Keratinocyte (primary cell): ENCODE measurements around the gene PSD4. TPM values are rescaled to one million over a fixed set of nuclear protein-coding genes. Genes with fewer than 3 reads are reported as not detected.

Experiments used
- DNase-seq: peaks from one replicate; pipeline ENCODE4 v3.0.0-alpha.2; 2011; ENCODE audit warnings: low read depth, missing footprints, low spot score
- FAIRE-seq: peaks from 2 replicates; lab custom pipeline; 2011; peaks lifted over from hg19 to GRCh38; lab: Jason Lieb, UNC
- H2AFZ ChIP-seq: 2 replicates; pipeline ENCODE4 v1.6.0; 2012; ENCODE audit warnings: low read length, control low read depth, inconsistent platforms; ENCODE audit not compliant: control insufficient read depth
- H3K27ac ChIP-seq: 2 replicates; pipeline ENCODE4 v1.5.1; 2011; ENCODE audit warnings: low read length; ENCODE audit not compliant: control insufficient read depth, insufficient read depth
- H3K27me3 ChIP-seq: 3 replicates; pipeline ENCODE4 v1.6.0; 2011; ENCODE audit warnings: low read length; ENCODE audit not compliant: control insufficient read depth, insufficient read depth; ENCODE audit errors: extremely low read depth
- H3K36me3 ChIP-seq, 2 experiments: 2 replicates in 1 of 2; 3 replicates in 1 of 2; pipeline ENCODE4 v1.5.1; 2011; ENCODE audit warnings: low read length in 2 of 2, mild to moderate bottlenecking in 1 of 2; ENCODE audit not compliant: control insufficient read depth in 2 of 2, insufficient read depth in 2 of 2; ENCODE audit errors: extremely low read depth in 1 of 2
- H3K4me1 ChIP-seq: 3 replicates; pipeline ENCODE4 v1.5.1; 2011; ENCODE audit warnings: low read length; ENCODE audit not compliant: control insufficient read depth, insufficient read depth; ENCODE audit errors: extremely low read depth
- H3K4me2 ChIP-seq: 3 replicates; pipeline ENCODE4 v1.6.0; 2011; ENCODE audit warnings: low read depth, low read length; ENCODE audit not compliant: control insufficient read depth, insufficient read depth; ENCODE audit errors: extremely low read depth
- H3K4me3 ChIP-seq, 3 experiments: fragments of 200-600 bp in 1 of 3; sonication (generic) in 1 of 3; 2 replicates in 2 of 3; 3 replicates in 1 of 3; pipeline ENCODE4 v1.5.1; 2011 to 2016; ENCODE audit warnings: low read length in 3 of 3, mild to moderate bottlenecking in 3 of 3, control low read depth in 2 of 3, inconsistent platforms in 1 of 3, low read depth in 1 of 3, mixed read lengths in 1 of 3, mixed run types in 1 of 3, moderate library complexity in 1 of 3; ENCODE audit not compliant: control insufficient read depth in 2 of 3, insufficient read depth in 2 of 3; ENCODE audit errors: extremely low read depth in 1 of 3
- H3K79me2 ChIP-seq: 2 replicates; pipeline ENCODE4 v1.6.0; 2012; ENCODE audit warnings: low read length; ENCODE audit not compliant: control insufficient read depth, insufficient read depth
- H3K9ac ChIP-seq: 3 replicates; pipeline ENCODE4 v1.6.0; 2011; ENCODE audit warnings: low read length; ENCODE audit not compliant: control insufficient read depth, insufficient read depth; ENCODE audit errors: extremely low read depth
- H3K9me1 ChIP-seq: 3 replicates; pipeline ENCODE4 v1.6.0; 2011; ENCODE audit warnings: low read length; ENCODE audit not compliant: control insufficient read depth, insufficient read depth; ENCODE audit errors: extremely low read depth
- H3K9me3 ChIP-seq: 2 replicates; pipeline ENCODE4 v1.5.1; 2012; ENCODE audit warnings: low read depth, low read length; ENCODE audit not compliant: control insufficient read depth
- H4K20me1 ChIP-seq: 3 replicates; pipeline ENCODE4 v1.6.0; 2011; ENCODE audit warnings: low read length; ENCODE audit not compliant: control insufficient read depth, insufficient read depth; ENCODE audit errors: extremely low read depth
- CTCF ChIP-seq, 3 experiments: IDR thresholded peaks in 1 of 3; conservative IDR thresholded peaks in 1 of 3; optimal IDR thresholded peaks in 1 of 3; 2 replicates in 2 of 3; 3 replicates in 1 of 3; pipeline versions ENCODE3 to v1.5.1; 2011; ENCODE audit warnings: low read length in 3 of 3, mild to moderate bottlenecking in 3 of 3, moderate library complexity in 2 of 3, control low read depth in 1 of 3, inconsistent platforms in 1 of 3; ENCODE audit not compliant: insufficient read depth in 2 of 3; ENCODE audit errors: extremely low read depth in 1 of 3
- EZH2 ChIP-seq: IDR thresholded peaks from one replicate; pipeline ENCODE4 v1.6.1; 2012; ENCODE audit warnings: inconsistent platforms, mild to moderate bottlenecking, low read length, moderate library complexity
- dilution Hi-C: fragments of 300-500 bp; cut with MboI; formaldehyde crosslinking; loops from one replicate; pipeline ENCODE4 v1.7.0; 2020; ENCODE audit warnings: low sequenced_read_pairs; ENCODE audit not compliant: extremely low pct_ligation_motif_present
- polyA plus RNA-seq, 5 experiments: library from polyadenylated mRNA; depleted of rRNA in 3 of 5; stranded (reverse) in 3 of 5; stranded (forward) in 1 of 5; unstranded in 1 of 5; fragments of >200 nt; gene quantifications; 1 replicate in 1 of 5; 2 replicates in 3 of 5; 3 replicates in 1 of 5; pipeline versions ENCODE4 v1.2.1 to v1.2.3, GENCODE V29; 2011 to 2012; ENCODE audit warnings: missing spikeins in 2 of 5, low read depth in 1 of 5, low replicate concordance in 1 of 5

Gene PSD4
- polyA plus RNA-seq, 1 donor (not counting 4 experiments of a cell fraction or from before 2014, with no cell fraction given) = 11.1 TPM

GRCh38 chr2:113195923-113196501 is 22.2 kb downstream of the PSD4 start:
- H3K9me3 ChIP-seq = no peaks in the 10 kb centered on the region
- H3K9ac ChIP-seq = no peak overlapping the region
- H3K9me1 ChIP-seq = no peaks in the 10 kb centered on the region
- peaks cover 7 to 19% of the 10 kb centered on the region in 2 experiments for H3K36me3 ChIP-seq
- DNase-seq = no peak
- peaks cover 2% of the 10 kb centered on the region for H3K79me2 ChIP-seq
- H3K4me3 ChIP-seq = no peak overlapping the region
- no peak for TF ChIP-seq EZH2
- no peak for TF ChIP-seq CTCF (optimal IDR thresholded peaks at IDR 0.05 in 1 of 3, IDR thresholded peaks at IDR 0.05 in 1 of 3, conservative IDR thresholded peaks at IDR 0.05 in 1 of 3; ENCODE audit: extremely low read depth in 1 of 3, insufficient read depth in 2 of 3, low read length in 3 of 3)
- no peaks in the 10 kb centered on the region for H4K20me1 ChIP-seq
- no peak overlapping the region for H2AFZ ChIP-seq
- peaks cover 28% of the 10 kb centered on the region for H3K4me1 ChIP-seq
- FAIRE-seq = no peak
- H3K27me3 ChIP-seq = no peaks in the 10 kb centered on the region
- H3K27ac ChIP-seq = no peak overlapping the region
- H3K4me2 ChIP-seq = no peak overlapping the region
- dilution Hi-C loops = no loop called here

DNA sequence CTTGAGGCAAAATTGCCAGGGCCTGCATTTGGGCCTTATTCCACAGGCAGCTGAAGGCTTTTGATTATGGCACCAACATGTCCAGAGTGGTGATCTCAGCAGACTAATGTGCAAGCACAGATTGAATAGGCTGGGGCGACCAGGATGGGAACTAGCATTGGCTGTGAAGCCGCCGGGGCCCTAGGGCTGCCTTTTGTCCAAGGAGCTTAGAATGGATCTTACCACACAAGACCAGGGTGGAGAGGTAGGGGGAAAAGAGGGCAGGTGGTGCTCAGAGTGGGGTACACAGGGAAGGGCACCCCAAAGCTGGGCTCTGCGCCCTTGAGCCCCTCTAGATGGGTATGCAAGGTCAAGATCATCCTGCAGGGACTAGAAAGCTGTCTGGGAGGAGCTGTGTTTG is 23.1 kb downstream of the PSD4 start:
- DNase-seq (no peak), FAIRE-seq (no peak)
- TF ChIP-seq CTCF (optimal IDR thresholded peaks at IDR 0.05 in 1 of 3, IDR thresholded peaks at IDR 0.05 in 1 of 3, conservative IDR thresholded peaks at IDR 0.05 in 1 of 3; ENCODE audit: extremely low read depth in 1 of 3, insufficient read depth in 2 of 3, low read length in 3 of 3) (no peak), EZH2 (no peak)
- Histone ChIP-seq H3K79me2 (peaks cover 8% of the 10 kb centered on the region), H3K9me3 (no peaks in the 10 kb centered on the region), H3K36me3 (peaks cover 14 to 22% of the 10 kb centered on the region in 2 experiments), H3K4me2 (no peak overlapping the region), H3K27ac (no peak overlapping the region), H2AFZ (no peak overlapping the region), H3K9ac (no peak overlapping the region), H3K27me3 (no peaks in the 10 kb centered on the region), H4K20me1 (no peaks in the 10 kb centered on the region), H3K9me1 (no peaks in the 10 kb centered on the region), H3K4me3 (no peak overlapping the region), H3K4me1 (peaks cover 35% of the 10 kb centered on the region)
- dilution Hi-C loops = no loop called here
